ENCODE measurements around the gene ACOX1. TPM values are rescaled to one million over a fixed set of nuclear protein-coding genes. Genes with fewer than 3 reads are reported as not detected.

ACOX1 gene
- total RNA-seq, 1 donor from 2014 or later: 52.9 TPM

- Mint-ChIP-seq H3K4me3 (ENCODE audit: unreplicated experiment) (no peak overlapping the region), H3K27ac (ENCODE audit: unreplicated experiment) (no peak overlapping the region), H3K36me3 (ENCODE audit: unreplicated experiment) (no peaks in the 10 kb centered on the region), H3K4me1 (ENCODE audit: low read depth, unreplicated experiment) (peaks cover 15% of the 10 kb centered on the region), H3K27me3 (ENCODE audit: unreplicated experiment) (peaks cover 13% of the 10 kb centered on the region), H3K9me3 (ENCODE audit: unreplicated experiment) (peaks cover 14% of the 10 kb centered on the region)
- DNase-seq: no peak
- TF ChIP-seq CTCF (IDR thresholded peaks at IDR 0.05; ENCODE audit: partially characterized antibody, unreplicated experiment): no peak
Measured at GRCh38 chr17:75922963-75923874, 55.7 kb downstream of the ACOX1 start.

GRCh38 chr17:75922173-75922961 lies 56.6 kb downstream of the ACOX1 start:
- H3K9me3 Mint-ChIP-seq (ENCODE audit: unreplicated experiment): peaks cover 10% of the 10 kb centered on the region
- H3K4me3 Mint-ChIP-seq (ENCODE audit: unreplicated experiment): peak overlapping the region; percentile 55
- peaks cover 10% of the 10 kb centered on the region for H3K27me3 Mint-ChIP-seq (ENCODE audit: unreplicated experiment)
- no peak for DNase-seq
- peaks cover 15% of the 10 kb centered on the region for H3K4me1 Mint-ChIP-seq (ENCODE audit: low read depth, unreplicated experiment)
- H3K36me3 Mint-ChIP-seq (ENCODE audit: unreplicated experiment): no peaks in the 10 kb centered on the region
- no peak for TF ChIP-seq CTCF (IDR thresholded peaks at IDR 0.05; ENCODE audit: partially characterized antibody, unreplicated experiment)
- no peak overlapping the region for H3K27ac Mint-ChIP-seq (ENCODE audit: unreplicated experiment)

GRCh38 chr17:75921596-75921995 lies 57.4 kb downstream of the ACOX1 start:
- TF ChIP-seq CTCF (IDR thresholded peaks at IDR 0.05; ENCODE audit: partially characterized antibody, unreplicated experiment): no peak
- peaks cover 13% of the 10 kb centered on the region for H3K27me3 Mint-ChIP-seq (ENCODE audit: unreplicated experiment)
- peaks cover 12% of the 10 kb centered on the region for H3K9me3 Mint-ChIP-seq (ENCODE audit: unreplicated experiment)
- H3K27ac Mint-ChIP-seq (ENCODE audit: unreplicated experiment): no peak overlapping the region
- no peaks in the 10 kb centered on the region for H3K36me3 Mint-ChIP-seq (ENCODE audit: unreplicated experiment)
- DNase-seq: no peak
- peaks cover 19% of the 10 kb centered on the region for H3K4me1 Mint-ChIP-seq (ENCODE audit: low read depth, unreplicated experiment)
- no peak overlapping the region for H3K4me3 Mint-ChIP-seq (ENCODE audit: unreplicated experiment)

GRCh38 chr17:75920045-75920560 lies 58.9 kb downstream of the ACOX1 start:
- Mint-ChIP-seq H3K4me3 (ENCODE audit: unreplicated experiment) (no peak overlapping the region), H3K9me3 (ENCODE audit: unreplicated experiment) (peaks cover 12% of the 10 kb centered on the region), H3K27me3 (ENCODE audit: unreplicated experiment) (peaks cover 13% of the 10 kb centered on the region), H3K36me3 (ENCODE audit: unreplicated experiment) (no peaks in the 10 kb centered on the region), H3K4me1 (ENCODE audit: low read depth, unreplicated experiment) (peaks cover 11% of the 10 kb centered on the region), H3K27ac (ENCODE audit: unreplicated experiment) (no peak overlapping the region)
- no peak for TF ChIP-seq CTCF (IDR thresholded peaks at IDR 0.05; ENCODE audit: partially characterized antibody, unreplicated experiment)
- DNase-seq: no peak

Measured in glutamatergic neuron (in vitro differentiated cells).